HG03060 (cell line): ENCODE data around the gene GRID1.

Experiments used
- ATAC-seq: cut with Tn5 transposase; IDR thresholded peaks from one replicate; pipeline ENCODE4 v1.9.1; 2021; ENCODE audit warnings: low read depth, moderate number of reproducible peaks; ENCODE audit not compliant: unreplicated experiment

GRID1 gene

GRCh38 chr10:86060386-86061277 lies 306.0 kb downstream of the GRID1 start:
- no peak for ATAC-seq

GRCh38 chr10:86059892-86060291 lies 306.7 kb downstream of the GRID1 start:
- no peak for ATAC-seq

DNA sequence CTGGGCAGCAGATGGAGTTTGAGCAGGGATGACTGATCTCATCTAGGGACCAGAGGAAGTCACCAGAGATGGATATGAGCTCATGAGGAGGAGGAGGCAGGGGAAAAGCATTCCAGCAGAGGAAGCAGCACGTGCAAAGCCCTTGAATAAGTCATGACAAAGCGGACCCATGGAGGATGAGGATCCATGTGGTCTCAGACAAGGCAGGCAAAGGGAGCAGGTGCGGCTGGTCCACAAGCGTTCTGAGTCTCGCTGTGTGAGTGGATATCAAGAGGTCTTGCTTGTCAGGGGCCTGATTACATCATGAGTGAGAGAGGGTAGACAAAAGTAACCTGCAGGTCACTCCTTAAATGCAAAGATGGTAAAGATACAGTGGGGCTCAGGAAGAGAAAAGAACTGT lies 307.6 kb downstream of the GRID1 start:
- ATAC-seq = no peak

- no peak for ATAC-seq
Observed at GRCh38 chr10:86057708-86058107, 308.9 kb downstream of the GRID1 start.

DNA sequence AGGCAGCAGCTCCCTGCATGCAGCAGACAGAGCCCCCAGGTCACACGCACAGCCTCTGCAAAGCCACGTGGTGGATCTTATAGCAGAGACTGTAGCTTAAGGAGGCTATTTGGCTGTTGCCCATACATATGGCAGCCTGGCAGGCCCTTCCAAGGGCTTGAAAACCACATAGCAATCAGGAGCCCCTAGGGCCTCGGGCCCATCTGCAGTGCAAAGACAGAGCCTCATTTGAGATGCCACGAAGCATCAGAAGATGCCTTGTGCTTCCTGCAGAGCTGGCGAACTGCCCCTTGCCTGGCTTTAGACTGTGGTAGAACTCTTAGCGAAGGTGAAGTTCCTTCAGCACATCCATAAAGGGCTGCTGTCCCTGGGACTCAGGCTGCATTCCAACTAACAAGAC lies 309.9 kb downstream of the GRID1 start:
- no peak for ATAC-seq

GRCh38 chr10:86055928-86056327 lies 310.7 kb downstream of the GRID1 start:
- ATAC-seq = no peak

- no peak for ATAC-seq
Observed at GRCh38 chr10:86053675-86054074, 312.9 kb downstream of the GRID1 start.

GRCh38 chr10:86051586-86051985 lies 315.0 kb downstream of the GRID1 start:
- ATAC-seq = no peak

GRCh38 chr10:86049442-86049841 lies 317.2 kb downstream of the GRID1 start:
- ATAC-seq = no peak

GRCh38 chr10:86048973-86049372 lies 317.6 kb downstream of the GRID1 start:
- ATAC-seq = no peak

GRCh38 chr10:86048571-86048970 lies 318.0 kb downstream of the GRID1 start:
- no peak for ATAC-seq

- no peak for ATAC-seq
Observed at GRCh38 chr10:86047588-86047987, 319.0 kb downstream of the GRID1 start.

DNA sequence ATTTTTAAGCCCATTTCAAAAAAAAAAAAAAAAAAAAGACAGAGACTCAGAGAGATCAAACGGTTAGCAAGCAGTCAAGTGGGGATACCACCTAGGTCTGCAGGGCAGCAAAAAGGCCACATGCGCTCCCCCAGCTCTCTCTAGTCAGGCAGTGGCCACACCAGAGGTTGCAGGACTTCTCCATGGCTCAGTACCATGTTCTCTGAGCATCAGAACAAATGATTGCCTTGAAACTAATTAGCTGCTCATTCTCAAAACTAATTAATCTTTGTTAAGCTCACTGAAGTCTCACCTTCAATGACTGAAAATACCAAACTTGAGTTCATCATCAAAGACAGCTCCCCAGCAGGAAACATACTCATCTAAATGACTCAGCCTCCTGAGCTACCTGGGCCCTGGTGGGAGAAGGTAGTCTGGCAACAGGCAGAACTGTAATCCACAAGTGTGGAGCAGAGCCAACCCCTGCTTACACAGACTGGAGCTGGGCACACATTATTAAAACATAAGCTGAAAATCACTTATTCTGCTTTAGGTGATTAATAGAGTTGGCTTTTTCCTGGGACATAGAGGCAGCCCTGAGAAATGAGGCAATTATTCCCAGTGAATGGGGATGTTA lies 319.6 kb downstream of the GRID1 start:
- no peak for ATAC-seq

DNA sequence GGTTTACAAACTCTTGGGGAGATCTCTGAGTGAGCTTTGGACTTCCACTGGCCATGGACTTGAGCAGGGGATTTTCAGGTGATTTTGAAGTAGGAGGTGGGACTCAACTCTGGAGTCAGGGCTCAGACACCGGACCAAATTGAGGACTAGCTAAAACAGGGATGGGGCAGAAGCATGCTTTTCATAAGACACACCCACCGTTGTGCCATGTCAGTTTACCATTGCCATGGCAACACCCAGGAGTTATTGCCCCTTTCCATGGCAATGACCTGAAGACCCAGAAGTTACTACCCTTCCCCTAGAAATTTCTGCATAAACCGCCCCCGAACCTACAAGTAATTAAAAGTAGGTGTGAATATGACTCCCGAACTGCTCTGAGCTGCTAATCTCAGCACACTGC lies 320.7 kb downstream of the GRID1 start:
- ATAC-seq = no peak

DNA sequence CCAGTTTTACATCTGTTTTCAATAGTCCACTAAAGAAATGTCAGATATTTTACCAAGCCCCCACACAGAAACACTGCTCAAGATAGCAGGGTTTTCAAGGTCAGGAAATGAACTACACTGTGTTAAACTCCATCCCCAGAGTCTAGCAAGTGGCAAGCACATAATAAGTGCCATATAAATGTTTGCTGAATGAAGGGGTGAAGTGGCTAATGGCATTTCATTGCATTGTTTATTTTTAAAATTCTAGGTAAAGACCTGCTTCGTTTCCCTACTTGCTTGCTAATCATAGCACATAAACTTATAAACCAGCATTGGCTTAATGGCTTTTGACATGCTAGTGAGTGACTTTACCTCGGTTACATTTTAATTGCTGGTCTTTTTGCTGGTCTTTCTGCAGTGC lies 322.6 kb downstream of the GRID1 start:
- no peak for ATAC-seq

DNA sequence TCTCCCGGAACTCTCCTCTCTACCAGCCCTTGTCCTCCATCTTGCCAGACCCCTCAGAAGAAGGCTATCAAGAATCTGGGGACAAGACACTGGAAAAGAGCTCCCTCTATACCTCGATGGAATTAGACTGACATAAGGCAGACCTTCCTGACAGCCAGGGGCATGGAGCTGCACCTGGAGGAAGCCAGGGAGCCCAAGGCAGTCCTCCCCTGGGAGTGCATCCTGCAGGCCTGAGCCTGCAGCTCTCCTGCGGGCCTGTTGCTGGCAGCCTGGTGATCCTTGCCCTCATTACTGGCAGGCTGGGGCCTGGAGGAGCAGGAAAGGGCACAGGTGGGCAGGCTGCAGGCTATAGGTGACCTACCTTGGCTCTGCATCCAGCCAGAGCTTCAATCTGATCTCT lies 323.4 kb downstream of the GRID1 start:
- ATAC-seq = no peak

DNA sequence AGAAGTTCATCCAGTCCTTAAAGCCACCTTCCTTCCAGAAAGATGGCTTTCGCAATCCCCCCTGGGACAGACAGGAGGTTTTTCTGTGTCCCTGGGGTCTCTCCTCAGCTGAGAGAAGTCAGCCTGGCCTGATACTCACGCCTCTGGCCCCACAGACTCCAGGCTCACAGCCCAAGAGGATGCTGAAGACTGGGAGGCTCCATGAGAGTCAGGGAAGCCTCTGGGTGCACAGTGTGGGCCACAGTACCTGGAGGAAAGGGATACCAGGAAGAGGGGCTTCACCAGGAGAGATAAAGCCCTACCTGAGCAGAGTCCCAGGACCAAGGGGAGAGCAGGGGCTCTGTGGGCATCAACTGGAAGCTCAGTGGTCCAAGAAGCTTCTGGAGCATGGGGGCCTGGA lies 324.4 kb downstream of the GRID1 start:
- no peak for ATAC-seq

- ATAC-seq = no peak
Observed at GRCh38 chr10:86041116-86041515, 325.5 kb downstream of the GRID1 start.

- no peak for ATAC-seq
Observed at GRCh38 chr10:86038371-86038770, 328.2 kb downstream of the GRID1 start.

- ATAC-seq = no peak
Observed at GRCh38 chr10:86037096-86037495, 329.5 kb downstream of the GRID1 start.

- ATAC-seq = no peak
Observed at GRCh38 chr10:86036544-86036831, 330.1 kb downstream of the GRID1 start.

DNA sequence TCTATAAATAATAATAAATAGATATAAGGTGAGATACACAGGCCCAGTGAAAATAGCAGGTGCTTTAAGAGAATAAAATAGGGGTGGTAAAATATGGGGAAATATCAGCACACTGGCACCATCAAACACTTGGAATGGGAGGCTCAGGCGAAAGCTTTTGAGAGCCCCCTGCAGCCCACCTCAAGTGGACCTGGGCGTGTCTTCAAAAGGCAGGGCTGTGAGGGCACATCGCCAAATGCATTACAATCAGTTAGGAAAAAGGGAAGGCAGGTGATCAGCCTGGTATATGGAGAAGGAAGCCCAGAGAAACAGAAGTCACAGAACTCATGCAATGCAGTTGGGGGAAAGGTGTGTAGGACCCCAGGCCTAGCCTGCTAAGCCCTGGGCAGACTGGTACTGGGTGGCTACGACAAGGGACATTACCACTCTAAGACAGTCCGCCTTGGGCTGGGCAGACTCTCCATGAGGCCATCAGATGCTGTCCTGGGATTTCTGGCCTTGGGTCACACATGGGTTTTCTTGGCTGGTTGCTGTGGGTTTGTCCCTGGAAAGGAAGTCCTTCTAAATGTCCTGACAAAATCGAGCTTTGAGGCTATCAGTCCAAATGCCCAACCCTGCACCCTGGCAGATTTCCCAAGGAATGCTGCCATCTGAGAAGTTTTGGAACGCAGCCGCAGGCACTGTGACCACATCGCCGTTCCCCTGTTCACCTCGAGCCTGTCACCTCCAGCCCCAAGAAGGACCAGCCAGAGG lies 330.6 kb downstream of the GRID1 start:
- no peak for ATAC-seq
